ENCODE results near the gene ACTG1.

ACTG1 gene

GRCh38 chr17:81462506-81463125, 50.0 kb downstream of the ACTG1 start:
- no peak for DNase-seq (ENCODE audit: low read depth)

- DNase-seq (ENCODE audit: low read depth): no peak
These were observed 50.7 kb downstream of the ACTG1 start for GRCh38 chr17:81461607-81462500.

- DNase-seq (ENCODE audit: low read depth): no peak
These were observed 51.6 kb downstream of the ACTG1 start for GRCh38 chr17:81460856-81461460.
